MM.1S (cell line): ENCODE results near the gene C10orf105.

ENCODE experiments used
- CTCF ChIP-seq: fragments of 300-600 bp; sonication (generic); IDR thresholded peaks from 2 replicates; pipeline ENCODE4 v1.5.1; 2016; ENCODE audit warnings: antibody characterized with exemption, low read length, mixed read lengths
- EZH2 ChIP-seq: fragments of 300-600 bp; sonication (generic); optimal IDR thresholded peaks from 2 replicates; pipeline ENCODE3; 2017; ENCODE audit warnings: low read depth, mild to moderate bottlenecking, antibody characterized with exemption, low read length, mixed read lengths

DNA sequence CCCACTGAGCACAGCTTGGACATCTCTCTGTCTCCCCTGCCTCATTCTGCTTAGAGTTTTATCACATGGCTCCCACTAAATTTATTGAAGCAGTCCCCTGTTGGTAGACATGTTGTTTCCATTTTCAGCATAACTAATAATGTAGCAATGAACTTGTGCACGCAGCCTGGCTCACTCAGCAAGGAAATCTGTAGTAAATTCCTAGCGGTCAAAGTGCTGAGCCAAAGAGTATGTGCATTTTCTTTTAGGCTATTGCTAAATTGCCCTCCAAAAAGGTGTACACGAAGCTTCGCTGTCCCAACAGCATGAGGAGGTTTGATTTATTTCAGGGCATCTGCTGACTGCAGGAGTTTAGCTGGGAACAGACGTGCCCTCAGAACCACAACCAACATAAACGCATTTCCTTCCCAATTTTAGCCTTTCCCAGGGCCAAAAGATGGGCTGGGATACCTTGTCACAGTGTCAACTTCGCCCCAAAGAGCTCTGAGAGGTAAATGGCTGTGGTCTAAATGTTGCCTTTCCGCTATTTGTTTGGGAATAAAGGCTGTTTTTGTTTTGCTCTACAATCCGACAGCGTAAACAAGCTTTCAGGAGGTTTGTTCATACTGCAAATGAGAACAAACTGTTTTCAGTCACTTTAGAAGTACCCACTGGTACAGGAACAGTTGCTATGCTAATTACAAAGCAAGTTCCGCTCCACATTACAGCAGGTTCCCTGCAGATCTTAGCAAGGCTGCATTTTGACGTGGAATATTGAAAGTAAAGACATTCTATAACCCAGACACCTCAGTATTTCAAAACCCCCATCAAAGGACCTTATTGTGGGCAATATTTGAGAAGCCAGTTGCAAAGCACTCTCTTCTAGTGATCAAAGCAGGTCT is 37.0 kb upstream of the C10orf105 start:
- TF ChIP-seq CTCF (no peak), EZH2 (no peak)
